Nephron progenitor cell (in vitro differentiated cells): ENCODE data around the gene RRAS2.

Source experiments
- DNase-seq: peaks from one replicate; pipeline ENCODE4 v3.0.0; 2021
- H3K27ac Mint-ChIP-seq: 2 replicates; pipeline ENCODE4 v1.8.0; 2021; ENCODE audit warnings: mild to moderate bottlenecking, moderate library complexity, mixed read lengths
- H3K27me3 Mint-ChIP-seq: 2 replicates; pipeline ENCODE4 v1.8.0; 2021; ENCODE audit warnings: mild to moderate bottlenecking, low read depth, mixed read lengths; ENCODE audit not compliant: poor library complexity
- H3K36me3 Mint-ChIP-seq: 2 replicates; pipeline ENCODE4 v1.8.0; 2021; ENCODE audit warnings: low read depth, mixed read lengths
- H3K4me1 Mint-ChIP-seq: 2 replicates; pipeline ENCODE4 v1.8.0; 2021; ENCODE audit warnings: mixed read lengths
- H3K4me3 Mint-ChIP-seq: 2 replicates; pipeline ENCODE4 v1.8.0; 2021; ENCODE audit warnings: mild to moderate bottlenecking, moderate library complexity, mixed read lengths
- H3K9me3 Mint-ChIP-seq: 2 replicates; pipeline ENCODE4 v1.8.0; 2021; ENCODE audit warnings: mild to moderate bottlenecking, moderate library complexity, mixed read lengths
- CTCF ChIP-seq: fragments of 200-600 bp; sonication (generic); IDR thresholded peaks from 2 replicates; pipeline ENCODE4 v1.5.0; 2021; ENCODE audit warnings: antibody characterized with exemption

Gene RRAS2

GRCh38 chr11:14259186-14259784, 99.7 kb downstream of the RRAS2 start:
- Mint-ChIP-seq H3K27me3 (peaks cover 3% of the 10 kb centered on the region), H3K4me1 (peaks cover 10% of the 10 kb centered on the region), H3K4me3 (no peak overlapping the region), H3K27ac (peak overlapping the region; percentile 51), H3K9me3 (no peaks in the 10 kb centered on the region), H3K36me3 (peaks cover 76% of the 10 kb centered on the region)
- TF ChIP-seq CTCF: no peak
- DNase-seq: no peak

GRCh38 chr11:14258221-14258935, 100.6 kb downstream of the RRAS2 start:
- Mint-ChIP-seq H3K9me3 (no peaks in the 10 kb centered on the region), H3K27me3 (peaks cover 3% of the 10 kb centered on the region), H3K27ac (peak overlapping the region; percentile 44), H3K4me1 (peaks cover 14% of the 10 kb centered on the region), H3K36me3 (peaks cover 73% of the 10 kb centered on the region), H3K4me3 (no peak overlapping the region)
- no peak for TF ChIP-seq CTCF
- no peak for DNase-seq

GRCh38 chr11:14255238-14255534, 103.8 kb downstream of the RRAS2 start:
- DNase-seq: no peak
- Mint-ChIP-seq H3K27me3 (peaks cover 3% of the 10 kb centered on the region), H3K9me3 (no peaks in the 10 kb centered on the region), H3K36me3 (peaks cover 44% of the 10 kb centered on the region), H3K4me1 (peaks cover 14% of the 10 kb centered on the region), H3K4me3 (no peak overlapping the region), H3K27ac (no peak overlapping the region)
- no peak for TF ChIP-seq CTCF

- Mint-ChIP-seq H3K36me3 (peaks cover 39% of the 10 kb centered on the region), H3K4me3 (no peak overlapping the region), H3K9me3 (no peaks in the 10 kb centered on the region), H3K27me3 (peaks cover 3% of the 10 kb centered on the region), H3K27ac (no peak overlapping the region), H3K4me1 (peaks cover 14% of the 10 kb centered on the region)
- no peak for DNase-seq
- no peak for TF ChIP-seq CTCF
Measured at GRCh38 chr11:14254533-14255237, 104.3 kb downstream of the RRAS2 start.

- Mint-ChIP-seq H3K4me1 (peaks cover 20% of the 10 kb centered on the region), H3K4me3 (no peak overlapping the region), H3K36me3 (peaks cover 34% of the 10 kb centered on the region), H3K27ac (no peak overlapping the region), H3K9me3 (no peaks in the 10 kb centered on the region), H3K27me3 (peaks cover 3% of the 10 kb centered on the region)
- no peak for TF ChIP-seq CTCF
- no peak for DNase-seq
Measured at GRCh38 chr11:14253840-14254239, 105.1 kb downstream of the RRAS2 start.
